ENCODE data around the gene GPR171. TPM values are rescaled to one million over a fixed set of nuclear protein-coding genes. Genes with fewer than 3 reads are reported as not detected.
"Not testable (repeated sequence)": the region's sequence is repeated elsewhere in the genome, so short reads cannot be mapped to it uniquely, and the experiment has no call there.

The GPR171 gene
- total and polyA plus RNA-seq, 10 donors = 2.7 to 40.4 (median 11.1) TPM

- no peak for DNase-seq
- WGBS, 5 donors = 71 to 82% (median 74%) methylated on average over 2 of the region's 2 CpGs
- no peaks in the 10 kb centered on the region for H3K27me3 ChIP-seq (replicated peaks in 1 of 7)
- peaks cover 0 to 6% (median under 1%) of the 10 kb centered on the region in 6 donors for H3K4me1 ChIP-seq
- H3K4me3 ChIP-seq = no peak overlapping the region
- no peaks in the 10 kb centered on the region for H3K36me3 ChIP-seq
- no peaks in the 10 kb centered on the region for H3K9me3 ChIP-seq
- no peak overlapping the region for H3K27ac ChIP-seq
- intact Hi-C loops (cut with DNase I; ENCODE audit: low total_unique reads) = no loop called here
- TF ChIP-seq POLR2AphosphoS5 (IDR thresholded peaks at IDR 0.05) (no peak), POLR2A (IDR thresholded peaks at IDR 0.05) (no peak)
These were observed 33.3 kb upstream of the GPR171 start for GRCh38 chr3:151236316-151236715.

- no peak for DNase-seq
- intact Hi-C loops (cut with DNase I; ENCODE audit: low total_unique reads) = no loop called here
- WGBS, 5 donors = 77 to 87% (median 80%) methylated on average over 6 of the region's 6 CpGs
- H3K4me1 ChIP-seq = peaks cover 0 to 20% (median 13%) of the 10 kb centered on the region in 6 donors
- no peak overlapping the region for H3K4me3 ChIP-seq
- H3K9me3 ChIP-seq = no peaks in the 10 kb centered on the region
- no peaks in the 10 kb centered on the region for H3K27me3 ChIP-seq (replicated peaks in 1 of 7)
- no peak overlapping the region for H3K27ac ChIP-seq
- TF ChIP-seq POLR2AphosphoS5 (IDR thresholded peaks at IDR 0.05) (no peak), CTCF (IDR thresholded peaks at IDR 0.05 in 8 of 11, conservative IDR thresholded peaks at IDR 0.05 in 3 of 11) (no peak), POLR2A (IDR thresholded peaks at IDR 0.05) (no peak)
- H3K36me3 ChIP-seq = no peaks in the 10 kb centered on the region
These were observed 31.8 kb upstream of the GPR171 start for GRCh38 chr3:151234825-151235224.

GRCh38 chr3:151232991-151233390, 30.0 kb upstream of the GPR171 start:
- 90 to 93% (median 90%) methylated on average over 4 of the region's 4 CpGs for WGBS, 5 donors
- Histone ChIP-seq H3K27ac (no peak overlapping the region), H3K27me3 (replicated peaks in 1 of 7) (no peaks in the 10 kb centered on the region), H3K9me3 (no peaks in the 10 kb centered on the region), H3K4me1 (peaks cover 7 to 39% (median 19%) of the 10 kb centered on the region in 6 donors), H3K4me3 (no peak overlapping the region), H3K36me3 (no peaks in the 10 kb centered on the region)
- TF ChIP-seq POLR2AphosphoS5 (IDR thresholded peaks at IDR 0.05) (no peak), CTCF (IDR thresholded peaks at IDR 0.05 in 8 of 11, conservative IDR thresholded peaks at IDR 0.05 in 3 of 11) (no peak)
- no peak for DNase-seq
- intact Hi-C loops (cut with DNase I; ENCODE audit: low total_unique reads) = no loop called here

- H3K36me3 ChIP-seq; H3K9me3 ChIP-seq; H3K27me3 ChIP-seq (replicated peaks in 1 of 7); DNase-seq; intact Hi-C loops (cut with DNase I; ENCODE audit: low total_unique reads); H3K27ac ChIP-seq; H3K4me3 ChIP-seq: not testable (repeated sequence)
- H3K4me1 ChIP-seq = peaks cover 7 to 45% (median 25%) of the 10 kb centered on the region in 6 donors
These were observed 29.4 kb upstream of the GPR171 start for GRCh38 chr3:151232403-151232802.

GRCh38 chr3:151230646-151231045, 27.6 kb upstream of the GPR171 start:
- Histone ChIP-seq H3K9me3 (no peaks in the 10 kb centered on the region), H3K36me3 (no peaks in the 10 kb centered on the region), H3K27ac (peak overlapping the region; percentile 10 to 78 (median 58)), H3K4me1 (peaks cover 7 to 59% (median 28%) of the 10 kb centered on the region in 6 donors), H3K27me3 (replicated peaks in 1 of 7) (no peaks in the 10 kb centered on the region), H3K4me3 (peak overlapping the region in 3 of 8 donors; percentile 7 to 41 (median 8))
- 9 to 16% (median 14%) methylated on average over 4 of the region's 4 CpGs for WGBS, 5 donors
- no peak for TF ChIP-seq POLR2A (IDR thresholded peaks at IDR 0.05)
- peak in 1 of 11 experiments; percentile 14 for TF ChIP-seq CTCF (IDR thresholded peaks at IDR 0.05 in 8 of 11, conservative IDR thresholded peaks at IDR 0.05 in 3 of 11)
- no peak for TF ChIP-seq POLR2AphosphoS5 (IDR thresholded peaks at IDR 0.05)
- DNase-seq = no peak
- intact Hi-C loops (cut with DNase I; ENCODE audit: low total_unique reads) = no loop called here

Data from spleen (tissue), 11 donors.